ENCODE data around the gene AGAP2.

AGAP2 gene

DNA sequence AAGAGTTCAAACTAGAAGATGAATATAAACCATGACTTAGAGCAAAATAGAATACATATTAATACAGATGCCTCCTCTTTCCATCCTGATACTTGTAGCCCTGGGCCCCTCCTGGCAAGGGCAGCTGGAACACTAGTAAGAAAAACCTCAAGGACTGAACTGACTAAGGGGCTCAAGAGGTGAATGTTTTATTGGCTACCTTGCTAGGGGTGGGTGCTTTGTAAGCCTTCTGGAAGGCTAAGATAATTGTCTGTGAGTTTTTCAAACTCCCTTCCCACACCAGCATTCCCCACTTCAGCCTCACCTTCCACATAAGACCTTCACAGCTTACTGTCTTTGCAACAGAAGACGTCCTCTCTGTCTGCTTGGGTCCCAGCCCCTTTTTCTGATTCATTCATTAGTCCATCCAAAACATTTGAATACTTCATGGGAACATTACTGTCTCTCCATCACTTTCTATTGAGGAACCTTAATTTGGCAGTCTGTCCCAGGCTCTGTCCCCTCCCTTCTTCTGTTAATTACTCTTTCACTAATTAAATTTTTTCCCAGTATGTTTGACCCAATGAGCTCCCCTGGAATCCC, 15.3 kb upstream of the AGAP2 start:
- no peak for DNase-seq (ENCODE audit: low spot score)
- Histone ChIP-seq H3K14ac (ENCODE audit: low read length) (no peak overlapping the region), H2BK120ac (ENCODE audit: low read depth, low read length) (no peak overlapping the region), H3K9me3 (replicated peaks in 1 of 2; ENCODE audit: control insufficient read depth in 2 of 2, insufficient read depth in 1 of 2, low read depth in 1 of 2, low read length in 2 of 2) (no peaks in the 10 kb centered on the region), H3K27ac (replicated peaks; ENCODE audit: low read length) (no peak overlapping the region), H3K27me3 (ENCODE audit: control insufficient read depth in 3 of 3, insufficient read depth in 3 of 3, low read depth in 1 of 3, low read length in 3 of 3) (peaks cover 0 to 13% (median 3%) of the 10 kb centered on the region in 3 experiments), H2BK5ac (ENCODE audit: low read length) (no peak overlapping the region), H3K4me1 (ENCODE audit: control insufficient read depth in 2 of 2, insufficient read depth in 1 of 2, low read depth in 1 of 2, low read length in 2 of 2) (peaks cover 29 to 39% of the 10 kb centered on the region in 2 donors), H2AFZ (ENCODE audit: low read length) (peak overlapping the region; percentile 61), H3K79me1 (ENCODE audit: low read depth, low read length) (peaks cover 13% of the 10 kb centered on the region), H4K91ac (ENCODE audit: low read depth, low read length, poor library complexity) (no peak overlapping the region), H3K4me2 (ENCODE audit: insufficient read depth, low read length, poor library complexity, severe bottlenecking) (no peak overlapping the region), H3K4me3 (ENCODE audit: low read length in 2 of 2) (no peak overlapping the region), H3K18ac (ENCODE audit: low read length) (no peak overlapping the region), H3K23ac (ENCODE audit: low read depth, low read length, poor library complexity) (no peak overlapping the region), H2BK15ac (ENCODE audit: low read length) (no peak overlapping the region), H2BK12ac (ENCODE audit: low read length) (no peak overlapping the region), H4K8ac (ENCODE audit: low read depth, low read length) (no peak overlapping the region), H2AK5ac (ENCODE audit: low read depth, low read length) (no peak overlapping the region), H3K9ac (ENCODE audit: low read depth, low read length, poor library complexity) (no peak overlapping the region), H3K36me3 (replicated peaks in 1 of 2; ENCODE audit: control insufficient read depth in 2 of 2, insufficient read depth in 2 of 2, low read length in 2 of 2) (peaks cover 19 to 46% of the 10 kb centered on the region in 2 donors), H3K4ac (ENCODE audit: low read length) (no peak overlapping the region)
- WGBS, 2 donors (ENCODE audit: extremely low coverage in 2 of 2, insufficient read length in 2 of 2, insufficient replicate concordance in 1 of 2), result no CpG with 5 or more reads among the region's 1 CpG

DNA sequence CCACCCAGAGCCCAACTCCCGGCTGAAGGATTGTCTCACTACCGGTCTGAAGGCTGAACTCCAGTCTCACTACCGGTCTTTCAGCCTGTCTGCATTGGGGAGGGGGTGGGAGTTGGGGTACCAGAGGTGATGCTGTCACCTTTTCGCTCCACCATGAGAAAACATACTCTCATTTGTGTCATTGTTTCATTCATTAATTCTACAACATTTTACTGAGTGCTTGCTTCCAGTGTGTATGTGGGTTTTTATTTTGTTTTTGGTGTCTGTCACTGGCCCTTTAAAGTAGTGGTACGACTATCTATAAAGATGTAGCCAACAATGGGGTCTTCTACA, 14.1 kb upstream of the AGAP2 start:
- no peak overlapping the region for H2BK5ac ChIP-seq (ENCODE audit: low read length)

GRCh38 chr12:57751788-57752667, 13.5 kb upstream of the AGAP2 start, which contains the start of gene CDK4:
Gene CDK4, minus strand, starts transcription at chr12:57752310. Its CDS starts 593 bp downstream, at chr12:57751717.
- Histone ChIP-seq H3K9me3 (replicated peaks in 1 of 2; ENCODE audit: control insufficient read depth in 2 of 2, insufficient read depth in 1 of 2, low read depth in 1 of 2, low read length in 2 of 2) (no peaks in the 10 kb centered on the region), H3K36me3 (replicated peaks in 1 of 2; ENCODE audit: control insufficient read depth in 2 of 2, insufficient read depth in 2 of 2, low read length in 2 of 2) (peaks cover 21 to 46% of the 10 kb centered on the region in 2 donors), H3K14ac (ENCODE audit: low read length) (no peak within 1 kb of the TSS), H2AFZ (ENCODE audit: low read length) (peak within 1 kb of the TSS; percentile 84), H3K18ac (ENCODE audit: low read length) (peak within 1 kb of the TSS; percentile 93), H3K27ac (replicated peaks; ENCODE audit: low read length) (no peak within 1 kb of the TSS), H2BK5ac (ENCODE audit: low read length) (peak within 1 kb of the TSS; percentile 40), H2BK120ac (ENCODE audit: low read depth, low read length) (no peak within 1 kb of the TSS), H2AK5ac (ENCODE audit: low read depth, low read length) (peak within 1 kb of the TSS; percentile 91), H2BK12ac (ENCODE audit: low read length) (peak within 1 kb of the TSS; percentile 28), H2BK15ac (ENCODE audit: low read length) (no peak within 1 kb of the TSS), H4K8ac (ENCODE audit: low read depth, low read length) (no peak within 1 kb of the TSS), H3K4ac (ENCODE audit: low read length) (peak within 1 kb of the TSS; percentile 53), H4K91ac (ENCODE audit: low read depth, low read length, poor library complexity) (no peak within 1 kb of the TSS), H3K79me1 (ENCODE audit: low read depth, low read length) (peaks cover 13% of the 10 kb centered on the region), H3K4me3 (ENCODE audit: low read length in 2 of 2) (peak within 1 kb of the TSS; percentile 90 to 93), H3K23ac (ENCODE audit: low read depth, low read length, poor library complexity) (peak within 1 kb of the TSS; percentile 66), H3K27me3 (ENCODE audit: control insufficient read depth in 3 of 3, insufficient read depth in 3 of 3, low read depth in 1 of 3, low read length in 3 of 3) (peaks cover 0 to 13% (median 3%) of the 10 kb centered on the region in 3 experiments), H3K4me2 (ENCODE audit: insufficient read depth, low read length, poor library complexity, severe bottlenecking) (peak within 1 kb of the TSS; percentile 96), H3K9ac (ENCODE audit: low read depth, low read length, poor library complexity) (peak within 1 kb of the TSS; percentile 87), H3K4me1 (ENCODE audit: control insufficient read depth in 2 of 2, insufficient read depth in 1 of 2, low read depth in 1 of 2, low read length in 2 of 2) (peaks cover 29 to 39% of the 10 kb centered on the region in 2 donors)
- peak; percentile 99 for DNase-seq (ENCODE audit: low spot score)
- WGBS, 2 donors (ENCODE audit: extremely low coverage in 2 of 2, insufficient read length in 2 of 2, insufficient replicate concordance in 1 of 2), result no CpG with 5 or more reads among the region's 58 CpGs

More for the DNA sequence above, 14.1 kb upstream of the AGAP2 start:
- DNase-seq (ENCODE audit: low spot score), result no peak
- Histone ChIP-seq H3K14ac (ENCODE audit: low read length) (no peak overlapping the region), H3K36me3 (replicated peaks in 1 of 2; ENCODE audit: control insufficient read depth in 2 of 2, insufficient read depth in 2 of 2, low read length in 2 of 2) (peaks cover 19 to 45% of the 10 kb centered on the region in 2 donors), H3K27me3 (ENCODE audit: control insufficient read depth in 3 of 3, insufficient read depth in 3 of 3, low read depth in 1 of 3, low read length in 3 of 3) (peaks cover 0 to 13% (median 3%) of the 10 kb centered on the region in 3 experiments), H2BK15ac (ENCODE audit: low read length) (no peak overlapping the region), H4K8ac (ENCODE audit: low read depth, low read length) (no peak overlapping the region), H3K79me1 (ENCODE audit: low read depth, low read length) (peaks cover 13% of the 10 kb centered on the region), H2AFZ (ENCODE audit: low read length) (peak overlapping the region; percentile 2), H3K9ac (ENCODE audit: low read depth, low read length, poor library complexity) (no peak overlapping the region), H3K4me3 (ENCODE audit: low read length in 2 of 2) (peak overlapping the region in 1 of 2 donors; percentile 15), H2BK120ac (ENCODE audit: low read depth, low read length) (no peak overlapping the region), H3K23ac (ENCODE audit: low read depth, low read length, poor library complexity) (no peak overlapping the region), H2AK5ac (ENCODE audit: low read depth, low read length) (no peak overlapping the region), H3K4me1 (ENCODE audit: control insufficient read depth in 2 of 2, insufficient read depth in 1 of 2, low read depth in 1 of 2, low read length in 2 of 2) (peaks cover 29 to 39% of the 10 kb centered on the region in 2 donors), H3K18ac (ENCODE audit: low read length) (no peak overlapping the region), H3K27ac (replicated peaks; ENCODE audit: low read length) (no peak overlapping the region), H3K4ac (ENCODE audit: low read length) (no peak overlapping the region), H4K91ac (ENCODE audit: low read depth, low read length, poor library complexity) (no peak overlapping the region), H3K9me3 (replicated peaks in 1 of 2; ENCODE audit: control insufficient read depth in 2 of 2, insufficient read depth in 1 of 2, low read depth in 1 of 2, low read length in 2 of 2) (no peaks in the 10 kb centered on the region), H2BK12ac (ENCODE audit: low read length) (no peak overlapping the region), H3K4me2 (ENCODE audit: insufficient read depth, low read length, poor library complexity, severe bottlenecking) (peak overlapping the region; percentile 42)
- no CpG with 5 or more reads among the region's 5 CpGs for whole genome bisulfite sequencing, 2 donors (ENCODE audit: extremely low coverage in 2 of 2, insufficient read length in 2 of 2, insufficient replicate concordance in 1 of 2)

DNA sequence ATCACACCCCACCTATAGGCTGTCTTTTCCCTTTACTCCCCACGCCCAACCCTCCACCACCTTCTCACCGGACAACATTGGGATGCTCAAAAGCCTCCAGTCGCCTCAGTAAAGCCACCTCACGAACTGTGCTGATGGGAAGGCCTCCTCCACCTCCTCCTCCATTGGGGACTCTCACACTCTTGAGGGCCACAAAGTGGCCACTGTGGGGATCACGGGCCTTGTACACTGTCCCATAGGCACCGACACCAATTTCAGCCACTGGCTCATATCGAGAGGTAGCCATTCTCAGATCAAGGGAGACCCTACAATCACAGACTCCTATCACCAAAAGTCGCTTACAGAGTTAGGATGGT, 12.9 kb upstream of the AGAP2 start:
- Histone ChIP-seq H3K9me3 (replicated peaks in 1 of 2; ENCODE audit: control insufficient read depth in 2 of 2, insufficient read depth in 1 of 2, low read depth in 1 of 2, low read length in 2 of 2) (no peaks in the 10 kb centered on the region), H3K18ac (ENCODE audit: low read length) (peak overlapping the region; percentile 62), H3K36me3 (replicated peaks in 1 of 2; ENCODE audit: control insufficient read depth in 2 of 2, insufficient read depth in 2 of 2, low read length in 2 of 2) (peaks cover 25 to 50% of the 10 kb centered on the region in 2 donors), H3K9ac (ENCODE audit: low read depth, low read length, poor library complexity) (peak overlapping the region; percentile 87), H2BK15ac (ENCODE audit: low read length) (no peak overlapping the region), H3K14ac (ENCODE audit: low read length) (no peak overlapping the region), H2AK5ac (ENCODE audit: low read depth, low read length) (peak overlapping the region; percentile 91), H2BK5ac (ENCODE audit: low read length) (peak overlapping the region; percentile 40), H3K4me3 (ENCODE audit: low read length in 2 of 2) (peak overlapping the region; percentile 90 to 93), H3K79me1 (ENCODE audit: low read depth, low read length) (peaks cover 13% of the 10 kb centered on the region), H3K4me1 (ENCODE audit: control insufficient read depth in 2 of 2, insufficient read depth in 1 of 2, low read depth in 1 of 2, low read length in 2 of 2) (peaks cover 26 to 38% of the 10 kb centered on the region in 2 donors), H3K4ac (ENCODE audit: low read length) (peak overlapping the region; percentile 53), H3K27ac (replicated peaks; ENCODE audit: low read length) (no peak overlapping the region), H3K4me2 (ENCODE audit: insufficient read depth, low read length, poor library complexity, severe bottlenecking) (peak overlapping the region; percentile 96), H4K91ac (ENCODE audit: low read depth, low read length, poor library complexity) (no peak overlapping the region), H4K8ac (ENCODE audit: low read depth, low read length) (no peak overlapping the region), H2AFZ (ENCODE audit: low read length) (peak overlapping the region; percentile 84), H3K27me3 (ENCODE audit: control insufficient read depth in 3 of 3, insufficient read depth in 3 of 3, low read depth in 1 of 3, low read length in 3 of 3) (peaks cover 0 to 8% (median 2%) of the 10 kb centered on the region in 3 experiments), H3K23ac (ENCODE audit: low read depth, low read length, poor library complexity) (no peak overlapping the region), H2BK120ac (ENCODE audit: low read depth, low read length) (no peak overlapping the region), H2BK12ac (ENCODE audit: low read length) (peak overlapping the region; percentile 28)
- no peak for DNase-seq (ENCODE audit: low spot score)
- 100% methylated on average over 1 of the region's 8 CpGs; no CpG with 5 or more reads in 1 of the 2 donors for WGBS, 2 donors (ENCODE audit: extremely low coverage in 2 of 2, insufficient read length in 2 of 2, insufficient replicate concordance in 1 of 2)
